SW 1271 (cell line): ENCODE results near the gene ADORA2A.
A peak's percentile ranks its signal among the peaks of the same experiment; 100 is the strongest.

Experiments
- DNase-seq, 2 experiments: peaks; one replicate each; lab custom pipeline; 2025; lab: John Stamatoyannopoulos, UW

The ADORA2A gene

DNA sequence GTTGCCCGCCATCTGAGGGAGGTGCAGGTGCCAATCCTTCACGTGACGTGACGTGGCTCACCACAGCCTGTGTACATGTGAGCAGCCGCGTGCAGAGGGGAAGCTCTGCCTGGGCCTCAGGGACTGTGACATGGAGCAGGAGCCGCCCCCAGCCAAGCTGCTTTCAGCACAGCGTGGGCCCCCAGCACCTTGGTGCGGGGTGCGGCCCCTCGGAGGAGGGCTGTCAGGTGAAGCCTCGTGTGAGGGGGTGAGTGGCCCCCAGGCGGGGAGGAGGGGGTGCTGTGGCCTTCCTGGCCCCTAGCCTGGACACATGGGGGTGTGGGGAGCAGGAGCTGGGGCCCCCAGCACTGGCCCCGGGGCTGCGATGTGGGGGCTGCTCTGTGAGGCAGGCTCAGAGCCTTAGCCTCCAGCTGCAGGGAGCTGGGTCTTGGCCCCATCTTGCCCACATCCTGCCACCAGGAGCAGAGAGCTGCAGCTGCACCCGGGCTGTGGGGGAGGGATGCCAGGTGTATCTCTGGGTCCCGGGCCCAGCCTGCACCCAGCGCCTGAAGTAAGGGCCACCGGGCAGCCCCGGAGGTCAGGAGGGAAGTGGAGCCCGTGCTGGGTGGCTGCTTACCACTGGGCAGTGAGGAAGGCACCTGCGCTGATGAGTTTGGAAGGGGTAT lies at the start of gene ADORA2A:
Gene ADORA2A (plus strand): TSS at position 100 of the 665 bp plus-strand sequence. CDS start 5,806 bp downstream, outside the sequence.
- no peak for DNase-seq

DNA sequence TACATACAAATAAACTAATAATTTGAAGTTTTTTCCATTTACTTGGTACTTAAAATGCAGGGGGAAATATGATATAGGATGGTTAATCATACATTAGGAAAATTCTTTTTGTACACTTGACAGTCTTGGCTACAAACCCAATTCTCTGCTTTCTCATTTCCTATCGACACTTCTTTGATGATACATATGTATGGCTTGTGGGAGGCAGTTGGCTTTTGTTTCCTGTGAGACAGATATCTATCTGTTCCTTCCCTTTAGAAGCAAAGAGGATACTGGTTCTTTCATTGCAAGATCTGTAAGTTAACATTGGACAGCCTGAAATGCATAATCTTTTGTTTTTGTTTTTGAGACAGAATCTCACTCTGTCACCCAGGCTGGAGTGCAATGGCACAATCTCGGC lies 47.9 kb upstream of the ADORA2A start:
- peak in 1 of 2 experiments; percentile 9 for DNase-seq

DNA sequence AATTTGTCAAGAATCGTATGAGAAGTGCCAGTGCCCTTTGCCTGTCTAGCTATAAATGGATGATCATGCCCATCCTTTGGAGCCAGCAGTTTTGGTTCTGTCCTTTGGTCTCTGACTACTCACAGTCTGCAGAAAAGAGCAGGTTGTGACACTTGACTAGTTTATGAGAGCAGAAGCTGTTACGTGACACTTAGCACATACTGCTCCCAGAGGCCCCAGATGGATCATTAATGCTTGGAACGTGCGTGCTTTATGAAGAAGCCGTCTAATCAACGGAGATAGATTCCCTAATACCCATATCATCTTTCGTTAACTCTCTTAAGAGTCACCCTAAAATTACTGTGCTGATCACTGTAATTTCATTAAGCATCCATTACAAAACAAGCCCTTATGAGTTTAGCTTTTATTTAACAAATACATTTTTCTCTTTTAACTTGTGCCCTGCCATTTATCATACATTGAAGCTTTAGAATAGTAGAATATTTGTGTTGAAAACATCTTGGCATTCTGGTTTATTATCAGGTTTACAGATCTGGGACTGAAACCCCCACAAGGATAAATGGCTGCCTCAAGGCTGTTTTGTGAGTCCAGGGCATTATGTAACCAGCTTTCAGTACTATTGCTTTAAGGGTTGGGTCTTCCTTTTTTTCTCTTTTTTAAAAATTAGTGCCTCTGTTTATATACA lies 47.0 kb upstream of the ADORA2A start:
- DNase-seq, result no peak

DNA sequence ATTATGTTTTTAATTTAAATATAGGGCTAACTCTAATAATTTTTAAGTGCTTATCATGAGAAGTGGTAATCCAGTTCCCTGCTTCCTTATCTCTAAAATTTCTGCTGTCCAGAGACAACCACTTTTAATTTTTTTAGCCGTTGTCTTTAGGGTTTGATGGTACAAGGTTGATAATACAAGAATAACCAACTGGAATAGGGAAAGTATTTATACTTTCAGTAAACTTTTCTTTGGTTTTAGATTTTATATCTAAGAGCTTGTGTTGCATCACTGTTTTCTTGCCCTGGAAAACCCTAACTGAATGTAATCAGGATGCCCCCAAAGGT lies 46.5 kb upstream of the ADORA2A start:
- no peak for DNase-seq

DNA sequence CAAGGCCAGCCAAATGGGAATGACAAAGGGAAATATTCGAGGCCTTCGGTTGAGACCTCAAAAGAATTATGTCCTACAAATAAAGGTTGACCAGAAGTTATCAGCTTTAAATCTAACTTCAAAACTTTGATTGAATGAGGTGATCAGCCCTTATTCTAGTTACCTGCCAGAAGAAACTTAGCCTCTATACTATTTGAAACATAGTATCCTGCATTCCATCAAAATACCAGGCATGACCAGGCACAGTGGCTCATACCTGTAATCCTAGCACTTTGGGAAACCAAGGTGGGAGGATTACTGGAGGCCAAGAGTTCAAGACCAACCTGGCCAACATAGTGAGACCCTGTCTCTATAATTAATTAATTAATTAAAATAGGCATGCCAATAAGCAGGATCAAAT lies 44.3 kb upstream of the ADORA2A start:
- no peak for DNase-seq

DNA sequence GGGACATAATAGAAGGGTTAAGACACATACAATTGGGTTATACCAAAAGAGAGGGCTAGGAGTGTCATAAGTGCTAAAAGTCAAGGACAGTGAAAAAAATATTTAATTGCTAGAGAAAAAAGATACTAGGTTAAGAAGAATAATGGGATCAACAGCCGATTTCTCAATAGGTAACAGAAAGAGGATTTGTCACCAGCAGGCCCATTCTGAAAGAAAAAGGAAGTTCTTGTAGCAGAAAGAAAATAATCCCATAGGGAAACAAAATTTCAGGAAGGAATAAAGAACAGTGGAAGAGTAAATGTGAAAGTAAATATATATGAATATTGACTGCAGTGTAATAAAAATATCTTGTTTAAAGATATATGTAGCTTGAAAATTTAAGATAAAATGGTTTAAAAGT lies 43.3 kb upstream of the ADORA2A start:
- no peak for DNase-seq

DNA sequence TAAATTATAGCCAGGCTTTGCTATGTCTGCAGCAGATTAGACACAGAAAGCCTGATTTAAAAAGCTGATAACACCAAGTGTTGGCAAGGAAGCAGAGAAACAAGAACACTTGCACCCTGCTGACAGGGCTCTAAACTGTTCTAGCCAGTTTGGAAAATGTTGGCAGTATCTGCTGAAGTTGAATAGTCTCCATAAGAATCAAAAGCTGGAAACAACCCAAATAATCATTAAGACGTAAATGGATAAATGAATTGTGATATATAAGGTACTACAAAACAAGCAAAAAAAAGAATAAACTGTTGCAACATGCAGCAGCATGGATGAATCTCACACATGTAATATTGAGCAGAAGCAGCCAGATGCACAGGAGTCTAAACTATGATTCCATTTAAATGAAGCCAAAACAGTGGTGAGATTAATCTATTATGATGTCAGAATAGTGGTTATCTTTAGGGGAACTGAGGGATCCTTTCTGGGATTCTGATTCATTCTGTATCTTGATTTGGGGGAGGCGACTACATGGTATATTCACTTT lies 40.4 kb upstream of the ADORA2A start:
- no peak for DNase-seq

DNA sequence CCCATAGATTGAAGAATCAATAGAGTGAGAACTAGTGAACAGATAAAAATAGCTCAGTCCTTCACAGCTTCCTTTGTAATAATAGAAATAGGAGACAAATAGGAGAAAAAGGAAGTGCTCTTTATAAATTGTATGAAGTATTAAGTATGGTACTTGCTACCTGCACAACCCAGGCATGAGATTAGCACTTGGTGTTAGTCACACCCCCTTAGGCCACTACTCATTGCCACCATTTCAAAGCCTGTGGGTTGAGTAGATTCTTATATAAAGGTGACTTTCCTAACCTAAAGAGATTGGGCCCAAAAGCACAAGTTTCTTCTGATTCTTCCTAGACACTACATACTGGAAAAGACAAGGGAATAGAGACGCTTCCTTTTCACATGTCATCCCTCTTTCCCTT lies 37.7 kb upstream of the ADORA2A start:
- no peak for DNase-seq

DNA sequence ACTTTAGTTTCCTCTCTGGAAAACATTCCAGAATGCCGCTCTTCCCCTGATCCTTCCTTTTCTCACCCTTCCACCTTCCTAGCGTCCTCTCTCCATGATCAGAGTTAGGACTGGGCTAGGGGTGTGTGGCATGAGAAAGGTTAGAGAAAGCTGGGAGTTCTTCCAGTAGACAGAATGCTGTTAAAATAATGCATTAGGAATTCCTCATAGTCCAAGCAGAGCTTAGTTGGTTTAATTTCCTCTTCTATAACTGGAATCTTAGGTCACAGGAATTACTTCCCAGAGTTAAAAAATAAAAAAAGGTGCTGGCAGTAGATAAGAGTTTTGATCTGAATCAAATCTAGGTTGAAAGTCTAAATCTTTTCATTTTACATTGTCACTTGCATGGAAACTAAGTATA lies 37.2 kb upstream of the ADORA2A start:
- no peak for DNase-seq

DNA sequence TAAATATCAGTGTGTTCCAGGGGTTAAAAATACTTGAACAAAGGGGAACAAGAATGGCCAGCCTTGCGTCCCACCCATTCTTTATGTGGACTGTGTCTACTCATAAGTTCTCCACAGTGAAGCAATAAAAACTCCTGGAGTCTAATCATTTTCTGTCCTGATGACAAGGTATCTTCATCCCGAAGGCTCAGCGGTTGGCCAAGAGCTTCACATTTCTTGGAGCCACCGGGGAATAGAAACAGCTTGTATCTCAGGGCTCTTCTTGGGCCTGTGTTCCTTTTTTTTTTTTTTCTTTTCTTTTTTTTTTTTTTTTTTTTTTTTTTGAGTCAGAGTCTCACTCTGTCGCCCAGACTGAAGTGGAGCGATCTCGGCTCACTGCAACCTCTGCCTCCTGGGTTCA lies 36.8 kb upstream of the ADORA2A start:
- DNase-seq, result no peak

DNA sequence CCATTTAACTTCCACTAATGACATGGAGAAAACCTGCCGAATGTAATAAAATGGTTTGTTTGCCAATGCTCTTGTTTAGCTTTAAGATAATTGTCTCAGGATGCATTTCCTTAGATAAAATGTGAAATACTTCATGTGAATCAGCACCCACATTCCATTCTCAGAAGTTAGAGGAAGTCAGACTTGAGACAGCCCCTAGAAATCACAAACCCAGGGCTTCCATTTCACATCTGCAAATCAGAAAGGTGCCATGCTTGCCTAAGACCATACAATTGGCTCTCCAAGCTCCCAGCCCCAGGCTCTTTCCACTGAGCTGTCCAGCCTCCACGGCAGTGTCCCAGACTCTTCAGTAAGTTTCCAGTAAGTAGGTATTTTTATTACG lies 35.6 kb upstream of the ADORA2A start:
- no peak for DNase-seq

DNA sequence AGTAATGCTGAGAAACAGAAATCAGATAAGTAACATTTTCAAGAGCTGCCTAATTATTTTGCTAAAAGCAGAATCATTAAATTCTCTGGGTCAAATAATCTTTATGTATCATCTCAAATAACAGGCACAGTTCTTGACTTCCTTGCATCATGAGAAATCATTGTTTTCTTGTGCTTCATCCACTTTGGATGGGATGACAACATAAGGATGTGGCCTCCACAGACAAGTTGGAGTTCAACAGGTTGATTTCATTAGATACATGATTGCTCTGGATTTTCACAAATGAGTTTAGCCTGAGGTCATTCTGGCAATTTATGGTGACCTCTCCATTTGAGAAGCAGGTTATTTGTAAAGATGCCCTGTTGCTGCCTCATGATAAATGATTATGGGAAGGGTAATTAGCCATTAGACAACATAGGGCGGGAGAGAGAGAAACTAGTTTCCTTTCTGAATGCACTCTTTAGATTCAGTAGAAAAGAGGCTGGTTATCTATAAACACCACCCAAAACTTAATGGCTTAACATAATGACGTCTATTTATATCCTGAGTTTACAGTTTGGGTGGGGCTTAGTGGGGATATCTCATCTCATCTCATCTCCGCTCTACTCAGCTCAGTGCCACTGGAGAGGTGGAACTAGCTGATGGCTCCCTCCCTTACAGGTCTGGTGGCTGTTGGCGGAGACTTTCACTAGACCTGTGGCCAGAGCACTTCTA lies 35.0 kb upstream of the ADORA2A start:
- no peak for DNase-seq

DNA sequence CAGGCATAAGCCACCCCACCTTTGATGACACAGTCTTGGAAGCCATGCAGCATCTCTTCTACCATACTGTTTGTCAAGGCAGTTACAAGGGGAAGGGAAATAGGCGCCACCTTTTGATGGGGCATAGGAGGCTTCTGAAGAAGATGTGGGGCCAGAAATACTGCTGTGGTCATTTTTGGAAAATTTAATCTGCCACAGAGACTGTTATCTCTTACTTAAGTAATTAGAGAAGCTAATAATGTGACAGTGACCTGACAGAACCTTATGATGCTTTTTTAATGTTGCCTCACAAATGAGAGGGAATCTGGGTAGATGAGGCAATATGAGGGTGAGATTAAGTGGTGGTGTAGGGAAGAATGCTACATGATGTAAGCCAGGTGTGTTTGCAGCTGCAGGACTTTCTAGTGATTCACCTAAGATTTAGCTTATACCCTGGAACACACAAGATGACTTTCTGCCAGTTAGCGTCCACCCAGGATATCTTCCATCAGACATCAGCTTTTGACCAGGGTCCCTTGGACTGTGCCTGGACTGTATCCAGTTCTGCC lies 34.3 kb upstream of the ADORA2A start:
- DNase-seq, result no peak

DNA sequence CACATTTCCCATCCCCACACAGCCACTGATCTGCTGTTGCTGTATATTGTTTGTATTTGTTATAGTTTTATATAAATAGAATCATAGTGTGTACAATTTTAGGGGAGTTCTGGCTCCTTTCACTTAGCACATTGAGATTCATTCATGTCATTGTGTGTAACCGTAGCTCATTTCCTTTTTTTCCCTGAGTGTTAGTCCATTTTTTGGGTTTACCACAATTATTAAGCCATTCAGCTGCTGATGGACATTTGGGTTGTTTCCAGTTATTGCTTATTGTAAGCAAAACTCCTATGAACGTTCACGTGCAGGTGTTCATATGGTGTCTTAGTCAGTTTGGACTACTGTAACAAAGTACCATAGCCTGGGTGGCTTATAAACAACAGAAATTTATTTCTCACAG lies 33.6 kb upstream of the ADORA2A start:
- no peak for DNase-seq

DNA sequence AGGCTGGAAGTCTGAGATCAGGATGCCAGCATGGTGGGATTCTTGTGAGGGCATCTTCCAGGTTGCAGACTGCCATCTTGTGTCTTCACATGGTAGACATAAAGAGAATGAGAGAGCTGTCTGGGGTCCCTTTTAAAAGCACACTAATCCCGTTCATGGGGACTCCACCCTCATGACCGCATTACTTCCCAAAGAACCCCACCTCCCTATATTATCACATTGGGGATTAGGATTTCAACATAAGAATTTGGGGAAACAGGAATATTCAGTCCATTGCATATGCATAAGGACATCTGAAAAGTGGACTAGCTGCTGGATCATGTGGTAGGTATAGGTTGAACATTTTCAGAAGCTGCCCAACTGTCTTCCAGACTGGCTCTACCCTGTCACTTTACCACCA lies 33.1 kb upstream of the ADORA2A start:
- DNase-seq, result no peak

DNA sequence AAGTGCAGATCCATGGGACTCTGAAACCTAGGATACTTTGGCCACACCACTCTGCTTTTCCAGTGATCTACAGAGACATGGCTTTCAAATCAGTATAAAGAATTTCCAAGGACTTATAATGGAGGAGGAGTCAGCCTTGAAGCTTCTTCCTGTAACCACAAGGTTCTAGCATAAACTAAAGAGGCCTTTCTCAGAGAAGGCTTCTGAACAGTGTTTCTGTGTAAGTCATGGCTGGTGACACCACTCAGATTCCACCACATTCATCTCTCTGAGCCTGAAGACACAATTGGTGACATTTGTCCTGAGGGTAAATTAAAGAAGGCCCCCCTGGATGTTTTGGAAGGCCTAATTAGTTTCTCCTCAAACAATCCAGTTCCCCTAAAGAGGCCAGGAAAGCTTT lies 29.0 kb upstream of the ADORA2A start:
- no peak for DNase-seq

DNA sequence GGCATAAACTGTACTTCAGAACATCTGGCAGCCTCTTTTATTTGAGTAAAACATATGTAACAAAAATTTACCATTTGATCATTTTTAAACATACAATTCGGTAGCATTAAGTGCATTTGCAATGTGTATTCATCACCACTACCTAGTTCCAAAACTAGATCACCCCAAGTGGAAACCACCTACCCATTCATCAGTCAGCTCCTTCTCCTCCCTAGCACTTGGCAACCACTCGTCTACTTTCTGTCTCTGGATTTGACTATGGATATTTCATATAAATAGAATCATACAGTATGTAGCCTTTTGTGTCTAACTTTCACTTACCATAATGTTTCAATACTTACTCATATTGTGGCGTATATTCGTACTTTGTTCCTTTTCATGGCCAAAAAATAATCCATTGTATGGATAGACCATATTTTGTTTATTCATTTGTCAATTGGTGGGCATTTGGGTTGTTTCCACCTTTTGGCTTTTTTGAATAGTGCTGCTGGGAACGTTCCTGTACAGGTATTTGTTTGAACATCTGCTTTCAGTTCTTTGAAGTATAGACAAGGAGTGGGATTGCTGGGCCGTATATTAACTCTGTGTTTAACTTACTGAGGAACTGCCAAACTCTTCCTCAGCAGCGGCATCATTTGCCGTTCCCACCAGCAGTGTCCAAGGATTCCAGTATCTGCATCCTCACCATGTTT lies 27.2 kb upstream of the ADORA2A start:
- DNase-seq, result no peak

DNA sequence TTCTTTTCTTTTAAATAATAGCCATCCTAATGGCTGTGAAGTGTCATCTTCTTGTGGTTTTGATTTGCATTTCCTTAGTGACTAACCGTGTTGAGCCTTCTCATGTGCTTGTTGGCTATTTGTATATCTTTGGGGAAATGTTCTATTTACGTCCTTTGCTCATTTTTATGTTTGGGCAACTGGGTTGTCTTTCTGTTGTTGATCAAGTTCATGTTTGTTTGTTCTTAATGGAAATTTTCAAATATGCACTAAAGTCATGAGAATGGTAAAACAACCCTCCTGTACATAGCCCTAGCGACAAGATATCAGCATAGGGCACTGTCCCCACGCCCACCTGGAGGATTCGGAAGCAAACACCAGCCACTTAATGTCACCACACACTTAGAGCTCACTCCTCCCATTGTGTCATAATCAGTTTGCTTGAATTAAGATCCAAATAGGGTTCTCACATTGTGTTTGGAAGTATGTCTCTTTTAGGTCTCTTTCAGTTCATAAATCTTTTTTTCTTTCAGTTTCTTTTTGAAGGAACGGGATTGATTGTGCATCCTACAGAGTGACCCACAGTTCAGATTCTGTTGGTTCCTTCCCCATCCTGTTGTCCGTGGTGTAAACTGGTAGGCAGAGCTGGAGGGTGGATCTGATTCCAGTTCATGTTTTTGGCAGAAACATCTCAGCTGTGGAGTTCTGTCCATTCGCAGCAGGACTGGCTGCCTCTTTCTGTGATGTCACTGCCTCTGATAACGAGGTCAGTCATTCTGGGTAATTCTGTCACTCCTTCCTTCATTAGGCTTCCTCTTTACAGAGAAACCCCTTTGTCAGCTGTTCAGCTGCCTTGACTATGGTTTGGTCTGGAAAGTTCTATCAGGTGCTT lies 26.4 kb upstream of the ADORA2A start:
- no peak for DNase-seq

DNA sequence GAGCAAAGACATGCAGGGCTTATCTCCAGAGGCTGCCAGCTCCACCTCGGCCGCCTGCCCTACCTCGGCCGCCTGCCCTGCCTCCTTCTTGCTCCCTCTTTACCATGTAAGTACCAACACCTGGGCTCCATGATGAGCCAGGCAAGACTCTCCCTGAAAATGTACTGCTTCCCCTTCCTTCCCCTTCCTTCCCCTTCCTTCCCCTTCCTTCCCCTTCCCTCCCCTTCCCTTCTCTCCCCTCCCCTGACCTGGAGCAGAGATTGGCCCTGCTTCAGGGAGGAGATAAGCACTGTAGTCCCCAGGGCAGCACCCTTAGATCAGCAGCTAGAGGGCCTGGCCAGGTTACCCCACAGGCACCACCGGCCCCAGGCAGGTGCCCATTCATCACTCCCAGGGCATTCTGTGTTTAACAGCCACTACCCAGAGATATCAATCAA lies 25.4 kb upstream of the ADORA2A start:
- DNase-seq, result no peak

DNA sequence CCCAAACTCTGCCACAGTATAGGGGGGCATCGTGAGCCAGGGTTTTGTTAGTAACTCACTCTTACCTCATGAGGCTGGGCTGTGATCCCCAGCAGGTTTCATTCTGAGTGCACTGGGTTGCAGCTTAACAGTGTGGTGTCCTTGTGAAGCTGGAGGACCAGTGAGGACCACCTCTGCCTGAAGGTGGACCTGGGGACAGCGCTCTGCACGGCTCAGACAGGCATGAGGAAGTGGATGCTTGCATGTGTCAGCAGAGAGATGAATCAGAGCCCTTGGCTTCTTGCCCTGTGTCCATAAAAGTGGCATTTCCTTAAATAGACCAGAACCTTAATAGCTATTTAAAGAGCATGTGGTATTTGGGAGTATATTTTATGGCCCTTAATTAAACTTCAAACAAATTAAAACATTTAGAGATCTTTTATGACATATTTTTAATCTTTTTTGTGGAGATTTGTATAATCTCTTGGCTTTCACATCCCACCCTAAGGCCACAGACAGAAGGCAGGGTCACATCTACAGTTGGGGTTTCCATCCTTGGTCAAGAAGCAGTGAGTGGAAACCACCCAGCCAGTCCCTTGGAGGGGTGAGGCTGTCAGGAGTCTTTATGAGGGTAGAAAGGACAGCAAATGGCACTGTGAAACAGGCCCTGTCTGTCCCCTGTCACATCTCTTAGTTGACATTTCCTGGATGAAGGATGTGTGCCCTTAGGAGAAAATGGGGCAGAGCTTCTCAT lies 24.8 kb upstream of the ADORA2A start:
- peak in 1 of 2 experiments; percentile 74 for DNase-seq

DNA sequence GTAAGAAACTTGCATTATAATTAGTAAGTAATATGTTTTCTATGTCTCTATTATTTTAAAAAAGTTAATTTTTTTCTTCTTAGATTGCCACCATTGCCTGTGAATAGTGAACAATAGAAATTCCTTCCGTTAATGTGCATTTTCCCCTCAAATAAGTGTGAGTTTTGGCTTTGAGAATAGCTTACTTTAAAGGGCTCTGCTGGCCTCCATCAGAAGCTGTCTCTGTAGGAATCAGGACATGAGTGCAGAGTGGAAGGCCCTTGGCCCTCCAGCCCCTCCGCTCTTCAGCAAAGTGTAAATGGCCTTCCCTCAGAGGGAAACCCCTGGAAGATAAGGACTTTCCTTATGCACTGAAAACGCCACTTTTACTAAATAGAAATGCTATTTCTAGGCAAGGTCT lies 24.1 kb upstream of the ADORA2A start:
- DNase-seq, result no peak
